SH-SY5Y (cell line): ENCODE data around the gene MAP2K3.

Experiments used
- GATA2 ChIP-seq: IDR thresholded peaks from 2 replicates; pipeline ENCODE4 v1.6.1; 2011; ENCODE audit warnings: mild to moderate bottlenecking, low read depth, low read length
- GATA3 ChIP-seq: IDR thresholded peaks from 2 replicates; pipeline ENCODE4 v1.6.1; 2011; ENCODE audit warnings: low read depth, mild to moderate bottlenecking, low read length, moderate library complexity

The MAP2K3 gene

GRCh38 chr17:21284319-21285163 is at the start of gene MAP2K3:
Gene MAP2K3, plus strand, starts transcription at chr17:21284711. Its CDS starts 210 bp downstream, at chr17:21284921.
- TF ChIP-seq GATA2 (no peak), GATA3 (no peak)

- TF ChIP-seq GATA2, result no peak
- TF ChIP-seq GATA3, result no peak
These were observed 48.6 kb upstream of the MAP2K3 start for GRCh38 chr17:21235921-21236320.

GRCh38 chr17:21239680-21240368 is 44.7 kb upstream of the MAP2K3 start:
- TF ChIP-seq GATA3 (no peak), GATA2 (no peak)

GRCh38 chr17:21240369-21241055 is 44.0 kb upstream of the MAP2K3 start:
- no peak for TF ChIP-seq GATA2
- TF ChIP-seq GATA3, result no peak

- no peak for TF ChIP-seq GATA2
- TF ChIP-seq GATA3, result no peak
These were observed 42.9 kb upstream of the MAP2K3 start for GRCh38 chr17:21241564-21241963.

- no peak for TF ChIP-seq GATA3
These were observed 42.3 kb upstream of the MAP2K3 start for GRCh38 chr17:21242026-21242697.

- TF ChIP-seq GATA2, result no peak
- TF ChIP-seq GATA3, result no peak
These were observed 41.6 kb upstream of the MAP2K3 start for GRCh38 chr17:21242780-21243515.

- TF ChIP-seq GATA2 (no peak), GATA3 (no peak)
These were observed 40.8 kb upstream of the MAP2K3 start for GRCh38 chr17:21243516-21244303.

GRCh38 chr17:21245639-21246084 is 38.8 kb upstream of the MAP2K3 start:
- TF ChIP-seq GATA3 (no peak), GATA2 (no peak)

GRCh38 chr17:21246698-21247097 is 37.8 kb upstream of the MAP2K3 start:
- no peak for TF ChIP-seq GATA3

GRCh38 chr17:21247552-21248258 is 36.8 kb upstream of the MAP2K3 start:
- TF ChIP-seq GATA2, result no peak
- TF ChIP-seq GATA3, result no peak

GRCh38 chr17:21248500-21248899 is 36.0 kb upstream of the MAP2K3 start:
- no peak for TF ChIP-seq GATA3
- TF ChIP-seq GATA2, result no peak
